Skin epidermis (tissue), 12 donors: ENCODE results near the gene PIK3R2.
A peak's percentile ranks its signal among the peaks of the same experiment; 100 is the strongest.
"Not testable (repeated sequence)": the region's sequence is repeated elsewhere in the genome, so short reads cannot be mapped to it uniquely, and the experiment has no call there.

Experiments
- H3K27ac ChIP-seq, 21 experiments: fragments of 200-600 bp; sonication (generic) in 11 of 21; one replicate each; pipeline ENCODE4 v1.5.0; 2020; ENCODE audit warnings: mild to moderate bottlenecking in 3 of 21, inconsistent platforms in 2 of 21, moderate library complexity in 2 of 21
- H3K4me3 ChIP-seq, 7 experiments: fragments of 200-600 bp; sonication (generic) in 2 of 7; one replicate each; pipeline ENCODE4 v1.5.0; 2020; ENCODE audit warnings: inconsistent platforms in 2 of 7, mild to moderate bottlenecking in 2 of 7, moderate library complexity in 1 of 7

The PIK3R2 gene

GRCh38 chr19:18193388-18194180 lies 40.6 kb downstream of the PIK3R2 start:
- Histone ChIP-seq H3K4me3 (peak overlapping the region; percentile 60 to 97 (median 79)), H3K27ac (peak overlapping the region in 20 of 21 experiments; percentile 41 to 92 (median 82))

GRCh38 chr19:18194181-18194530 lies 41.2 kb downstream of the PIK3R2 start:
- peak overlapping the region in 6 of 7 experiments; percentile 66 to 97 (median 84) for H3K4me3 ChIP-seq
- H3K27ac ChIP-seq, result peak overlapping the region in 4 of 21 experiments; percentile 23 to 86 (median 64)

- H3K27ac ChIP-seq, result peak overlapping the region in 5 of 21 experiments; percentile 1 to 86 (median 23)
Measured at GRCh38 chr19:18194554-18195238, 41.7 kb downstream of the PIK3R2 start.

GRCh38 chr19:18196511-18196845 lies 43.5 kb downstream of the PIK3R2 start:
- Histone ChIP-seq H3K4me3 (no peak overlapping the region), H3K27ac (peak overlapping the region in 1 of 21 experiments; percentile 10)

More at GRCh38 chr19:18194554-18195238, 41.7 kb downstream of the PIK3R2 start:
- H3K4me3 ChIP-seq, result peak overlapping the region in 1 of 7 experiments; percentile 74

GRCh38 chr19:18197306-18197705 lies 44.3 kb downstream of the PIK3R2 start:
- Histone ChIP-seq H3K27ac (no peak overlapping the region), H3K4me3 (no peak overlapping the region)

GRCh38 chr19:18197941-18198340 lies 45.0 kb downstream of the PIK3R2 start:
- H3K4me3 ChIP-seq, result no peak overlapping the region
- no peak overlapping the region for H3K27ac ChIP-seq

GRCh38 chr19:18198374-18198773 lies 45.4 kb downstream of the PIK3R2 start:
- no peak overlapping the region for H3K4me3 ChIP-seq

GRCh38 chr19:18202397-18202777 lies 49.4 kb downstream of the PIK3R2 start:
- peak overlapping the region in 1 of 21 experiments; percentile 1 for H3K27ac ChIP-seq

More at GRCh38 chr19:18198374-18198773, 45.4 kb downstream of the PIK3R2 start:
- no peak overlapping the region for H3K27ac ChIP-seq

GRCh38 chr19:18202778-18203407 lies 49.9 kb downstream of the PIK3R2 start:
- H3K27ac ChIP-seq, result peak overlapping the region in 3 of 21 experiments; percentile 1 to 70 (median 64)

More at GRCh38 chr19:18202397-18202777, 49.4 kb downstream of the PIK3R2 start:
- no peak overlapping the region for H3K4me3 ChIP-seq

GRCh38 chr19:18203408-18203862 lies 50.5 kb downstream of the PIK3R2 start:
- Histone ChIP-seq H3K27ac (peak overlapping the region in 12 of 21 experiments; percentile 8 to 86 (median 58)), H3K4me3 (peak overlapping the region; percentile 56 to 91 (median 68))

More at GRCh38 chr19:18202778-18203407, 49.9 kb downstream of the PIK3R2 start:
- peak overlapping the region; percentile 56 to 91 (median 68) for H3K4me3 ChIP-seq

GRCh38 chr19:18203863-18204393 lies 51.0 kb downstream of the PIK3R2 start, which contains the start of gene RAB3A:
Gene RAB3A, minus strand, starts transcription at chr19:18204042. Its CDS starts 1,302 bp downstream, at chr19:18202740.
- Histone ChIP-seq H3K4me3 (peak within 1 kb of the TSS; percentile 56 to 91 (median 68)), H3K27ac (peak within 1 kb of the TSS in 20 of 21 experiments; percentile 71 to 95 (median 88))

GRCh38 chr19:18204394-18205199 lies 51.6 kb downstream of the PIK3R2 start:
- H3K4me3 ChIP-seq, result peak overlapping the region; percentile 31 to 91 (median 54)

GRCh38 chr19:18205200-18205892 lies 52.4 kb downstream of the PIK3R2 start:
- Histone ChIP-seq H3K27ac (peak overlapping the region in 20 of 21 experiments; percentile 71 to 95 (median 88)), H3K4me3 (peak overlapping the region; percentile 31 to 91 (median 54))

More at GRCh38 chr19:18204394-18205199, 51.6 kb downstream of the PIK3R2 start:
- H3K27ac ChIP-seq, result peak overlapping the region in 20 of 21 experiments; percentile 71 to 95 (median 88)

- Histone ChIP-seq H3K4me3 (no peak overlapping the region), H3K27ac (peak overlapping the region in 12 of 21 experiments; percentile 83 to 95 (median 89))
Measured at GRCh38 chr19:18206018-18206417, 53.1 kb downstream of the PIK3R2 start.

- H3K27ac ChIP-seq, result no peak overlapping the region
- no peak overlapping the region for H3K4me3 ChIP-seq
Measured at GRCh38 chr19:18208098-18208951, 55.4 kb downstream of the PIK3R2 start.

GRCh38 chr19:18209912-18210311 lies 56.9 kb downstream of the PIK3R2 start:
- H3K4me3 ChIP-seq, H3K27ac ChIP-seq: not testable (repeated sequence)

GRCh38 chr19:18211683-18212082 lies 58.7 kb downstream of the PIK3R2 start:
- Histone ChIP-seq H3K4me3 (no peak overlapping the region), H3K27ac (no peak overlapping the region)
